GM12878 (cell line): ENCODE measurements around the gene CEND1.

ENCODE experiments used
- BACH1 ChIP-seq: fragments of 450-650 bp; IDR thresholded peaks from 2 replicates; pipeline ENCODE4 v1.6.1; 2017; ENCODE audit warnings: mild to moderate bottlenecking, borderline replicate concordance
- NBN ChIP-seq: fragments of 450-650 bp; IDR thresholded peaks from 2 replicates; pipeline ENCODE4 v1.6.1; 2016
- NFIC ChIP-seq: IDR thresholded peaks from 2 replicates; pipeline ENCODE4 v1.6.1; 2012; ENCODE audit warnings: low read depth, mild to moderate bottlenecking, inconsistent platforms, low read length, moderate library complexity
- POLR2A ChIP-seq: IDR thresholded peaks from 2 replicates; pipeline ENCODE4 v1.6.1; 2011; ENCODE audit warnings: low read depth, mild to moderate bottlenecking, low read length
- POLR2AphosphoS5 ChIP-seq: IDR thresholded peaks from 2 replicates; pipeline ENCODE4 v1.6.1; 2011; ENCODE audit warnings: mild to moderate bottlenecking, low read length, inconsistent platforms
- RAD21 ChIP-seq: IDR thresholded peaks from 2 replicates; pipeline ENCODE4 v1.6.1; 2011; ENCODE audit warnings: mild to moderate bottlenecking, low read depth, low read length, moderate library complexity; ENCODE audit not compliant: insufficient read depth
- ZSCAN29 ChIP-seq: fragments of 450-650 bp; IDR thresholded peaks from 2 replicates; pipeline ENCODE4 v1.6.1; 2017; ENCODE audit warnings: mild to moderate bottlenecking, moderate library complexity
- TF ChIP-seq, protein P1 (sequence below): fragments of 450-650 bp; IDR thresholded peaks from 2 replicates; pipeline ENCODE4 v1.6.1; 2018; ENCODE audit warnings: borderline replicate concordance, mild to moderate bottlenecking; ENCODE audit not compliant: partially characterized antibody
- TF ChIP-seq, protein P2 (sequence below): IDR thresholded peaks from 2 replicates; pipeline ENCODE4 v1.6.1; 2011; ENCODE audit warnings: low read depth, low read length, improper control_type of control experiment, borderline replicate concordance

DNA sequence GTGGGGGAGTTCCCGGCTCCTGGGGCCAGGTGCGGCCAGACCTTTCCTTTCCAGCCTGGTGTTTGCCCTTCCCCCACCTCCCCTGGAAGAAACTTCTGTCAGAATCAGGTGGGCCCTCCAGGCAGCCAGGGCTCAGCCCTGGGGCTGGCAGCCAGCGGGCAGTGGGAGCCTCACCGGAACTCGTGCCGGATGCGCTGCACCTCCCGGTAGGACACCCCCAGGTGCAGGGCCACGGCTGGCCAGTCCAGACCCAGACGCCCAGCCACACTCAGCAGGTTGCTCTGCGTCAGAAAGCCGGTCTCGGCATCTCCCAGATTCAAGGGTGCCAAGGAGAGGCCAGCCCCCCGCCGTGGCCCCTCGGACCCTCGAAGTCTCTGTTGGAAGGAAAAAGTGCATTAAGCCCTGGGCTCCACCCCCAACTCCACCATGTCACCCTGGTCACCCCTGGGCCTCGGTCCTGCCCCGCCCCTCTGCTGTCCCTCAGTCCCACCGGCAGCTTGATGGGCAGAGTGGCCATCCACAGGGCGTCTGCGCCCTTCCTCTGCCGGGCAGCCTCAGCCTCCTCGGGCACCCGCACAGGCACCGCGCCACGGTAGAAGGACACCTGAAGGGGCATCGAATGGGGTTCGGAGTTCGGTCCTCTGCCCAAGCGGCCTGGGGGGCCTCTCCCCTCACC is 9.9 kb upstream of the CEND1 start:
- TF ChIP-seq POLR2A (no peak), NFIC (no peak), RAD21 (no peak), POLR2AphosphoS5 (no peak), NBN (no peak), BACH1 (no peak), ZSCAN29 (no peak)
- TF ChIP-seq, protein P1, sequence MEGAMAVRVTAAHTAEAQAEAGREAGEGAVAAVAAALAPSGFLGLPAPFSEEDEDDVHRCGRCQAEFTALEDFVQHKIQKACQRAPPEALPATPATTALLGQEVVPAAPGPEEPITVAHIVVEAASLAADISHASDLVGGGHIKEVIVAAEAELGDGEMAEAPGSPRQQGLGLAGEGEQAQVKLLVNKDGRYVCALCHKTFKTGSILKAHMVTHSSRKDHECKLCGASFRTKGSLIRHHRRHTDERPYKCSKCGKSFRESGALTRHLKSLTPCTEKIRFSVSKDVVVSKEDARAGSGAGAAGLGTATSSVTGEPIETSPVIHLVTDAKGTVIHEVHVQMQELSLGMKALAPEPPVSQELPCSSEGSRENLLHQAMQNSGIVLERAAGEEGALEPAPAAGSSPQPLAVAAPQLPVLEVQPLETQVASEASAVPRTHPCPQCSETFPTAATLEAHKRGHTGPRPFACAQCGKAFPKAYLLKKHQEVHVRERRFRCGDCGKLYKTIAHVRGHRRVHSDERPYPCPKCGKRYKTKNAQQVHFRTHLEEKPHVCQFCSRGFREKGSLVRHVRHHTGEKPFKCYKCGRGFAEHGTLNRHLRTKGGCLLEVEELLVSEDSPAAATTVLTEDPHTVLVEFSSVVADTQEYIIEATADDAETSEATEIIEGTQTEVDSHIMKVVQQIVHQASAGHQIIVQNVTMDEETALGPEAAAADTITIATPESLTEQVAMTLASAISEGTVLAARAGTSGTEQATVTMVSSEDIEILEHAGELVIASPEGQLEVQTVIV, result no peak
- TF ChIP-seq, protein P2, sequence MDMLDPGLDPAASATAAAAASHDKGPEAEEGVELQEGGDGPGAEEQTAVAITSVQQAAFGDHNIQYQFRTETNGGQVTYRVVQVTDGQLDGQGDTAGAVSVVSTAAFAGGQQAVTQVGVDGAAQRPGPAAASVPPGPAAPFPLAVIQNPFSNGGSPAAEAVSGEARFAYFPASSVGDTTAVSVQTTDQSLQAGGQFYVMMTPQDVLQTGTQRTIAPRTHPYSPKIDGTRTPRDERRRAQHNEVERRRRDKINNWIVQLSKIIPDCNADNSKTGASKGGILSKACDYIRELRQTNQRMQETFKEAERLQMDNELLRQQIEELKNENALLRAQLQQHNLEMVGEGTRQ, result no peak
